B cell (primary cell): ENCODE measurements around the gene PDE4DIP. TPM values are rescaled to one million over a fixed set of nuclear protein-coding genes. Genes with fewer than 3 reads are reported as not detected.
"Not testable (repeated sequence)": the region's sequence is repeated elsewhere in the genome, so short reads cannot be mapped to it uniquely, and the experiment has no call there.

Source experiments
- ATAC-seq: fragments of 200-7000 bp; cut with Tn5 transposase; one replicate; pipeline ENCODE4 v1.10.0; 2021; ENCODE audit warnings: low read depth, mild to moderate bottlenecking, moderate number of reproducible peaks, moderate library complexity
- CTCF ChIA-PET: fragments of 350-600 bp; sonication (Branson Sonifier 250); formaldehyde crosslinking; loops from one replicate; lab custom pipeline; 2021; ENCODE audit warnings: antibody characterized with exemption, inconsistent platforms; lab: Charles Lee
- POLR2A ChIA-PET: fragments of 350-600 bp; sonication (Branson Sonifier 250); formaldehyde crosslinking; loops from one replicate; lab custom pipeline; 2021; ENCODE audit warnings: antibody characterized with exemption; lab: Charles Lee
- DNase-seq: peaks from one replicate; pipeline ENCODE4 v3.0.0; 2013
- H2AFZ ChIP-seq: 2 replicates; pipeline ENCODE4 v1.6.1; 2012; ENCODE audit warnings: mild to moderate bottlenecking, low read depth, low read length; ENCODE audit not compliant: insufficient read depth, poor library complexity, severe bottlenecking
- H3K27ac ChIP-seq, 2 donors: 1 replicate in 1 of 2; 2 replicates in 1 of 2; pipeline ENCODE4 v1.5.1; 2012 to 2013; ENCODE audit warnings: low read length in 2 of 2, mild to moderate bottlenecking in 2 of 2, moderate library complexity in 1 of 2
- H3K27me3 ChIP-seq, 4 experiments: fragments of 200-600 bp in 1 of 4; sonication (generic) in 1 of 4; replicated peaks in 1 of 4; 1 replicate in 2 of 4; 2 replicates in 2 of 4; pipeline versions ENCODE4 v1.6.1 to v1.7.0; 2013 to 2016; ENCODE audit warnings: low read length in 3 of 4, mild to moderate bottlenecking in 2 of 4, mixed read lengths in 1 of 4, moderate library complexity in 1 of 4; ENCODE audit not compliant: insufficient read depth in 4 of 4, control insufficient read depth in 3 of 4; ENCODE audit errors: control extremely low read depth in 1 of 4
- H3K36me3 ChIP-seq, 2 experiments: replicated peaks in 1 of 2; 1 replicate in 1 of 2; 2 replicates in 1 of 2; pipeline versions ENCODE4 v1.6.1 to v1.7.1; 2013; ENCODE audit warnings: low read length in 1 of 2; ENCODE audit not compliant: insufficient read depth in 2 of 2, control insufficient read depth in 1 of 2; ENCODE audit errors: control extremely low read depth in 1 of 2, extremely low read depth in 1 of 2
- H3K4me1 ChIP-seq, 2 donors: fragments of 200-600 bp in 1 of 2; sonication (generic) in 1 of 2; 1 replicate in 1 of 2; 2 replicates in 1 of 2; pipeline versions ENCODE4 v1.5.1 to v1.6.1; 2013 to 2017; ENCODE audit warnings: low read length in 2 of 2; ENCODE audit not compliant: control insufficient read depth in 2 of 2, insufficient read depth in 2 of 2
- H3K4me2 ChIP-seq: replicated peaks from 2 replicates; pipeline ENCODE3; 2012; ENCODE audit warnings: mild to moderate bottlenecking, low read depth, low read length; ENCODE audit not compliant: poor library complexity, severe bottlenecking
- H3K4me3 ChIP-seq, 5 experiments: fragments of 200-600 bp in 1 of 5; sonication (generic) in 1 of 5; 1 replicate in 3 of 5; 2 replicates in 2 of 5; pipeline versions ENCODE4 v1.5.1 to v1.7.0; 2011 to 2016; ENCODE audit warnings: low read length in 4 of 5, mild to moderate bottlenecking in 4 of 5, low read depth in 2 of 5, control low read depth in 1 of 5, moderate library complexity in 1 of 5; ENCODE audit not compliant: insufficient read depth in 1 of 5; ENCODE audit errors: control extremely low read depth in 1 of 5, extremely low read depth in 1 of 5
- H3K79me2 ChIP-seq: fragments of 200-600 bp; sonication (generic); one replicate; pipeline ENCODE4 v1.6.0; 2016; ENCODE audit warnings: low read length; ENCODE audit not compliant: control insufficient read depth, insufficient read depth
- H3K9ac ChIP-seq: fragments of 200-600 bp; sonication (generic); 2 replicates; pipeline ENCODE4 v1.6.1; 2017; ENCODE audit warnings: mild to moderate bottlenecking, low read length, moderate library complexity
- H3K9me3 ChIP-seq, 3 donors: one replicate each; pipeline versions ENCODE4 v1.6.1 to v1.7.1; 2013; ENCODE audit warnings: low read length in 2 of 3; ENCODE audit not compliant: control insufficient read depth in 2 of 3, insufficient read depth in 1 of 3; ENCODE audit errors: control extremely low read depth in 1 of 3
- H4K20me1 ChIP-seq: 2 replicates; pipeline ENCODE4 v1.6.0; 2012; ENCODE audit warnings: mild to moderate bottlenecking, low read length; ENCODE audit not compliant: insufficient read depth, control insufficient read depth, poor library complexity, severe bottlenecking
- H3K27ac Mint-ChIP-seq: one replicate; pipeline ENCODE4 v1.8.0; 2021; ENCODE audit warnings: mixed read lengths
- H3K27me3 Mint-ChIP-seq: one replicate; pipeline ENCODE4 v1.8.0; 2021; ENCODE audit warnings: mixed read lengths
- H3K4me1 Mint-ChIP-seq: one replicate; pipeline ENCODE4 v1.8.0; 2021; ENCODE audit warnings: mixed read lengths
- H3K4me3 Mint-ChIP-seq: one replicate; pipeline ENCODE4 v1.8.0; 2021; ENCODE audit warnings: mixed read lengths
- H3K9me3 Mint-ChIP-seq: one replicate; pipeline ENCODE4 v1.8.0; 2022; ENCODE audit warnings: mixed read lengths; ENCODE audit not compliant: insufficient read depth
- WGBS: methylation state at CpG from one replicate; pipeline ENCODE4 v1.1.5; 2013; ENCODE audit warnings: missing lambda C conversion rate; ENCODE audit not compliant: insufficient coverage; 5-methylcytosine and 5-hydroxymethylcytosine counted together
- intact Hi-C: fragments of 100-400 bp; cut with micrococcal nuclease; formaldehyde crosslinking; loops from one replicate; pipeline ENCODE4 v1.10.0; 2022
- polyA plus RNA-seq: library from polyadenylated mRNA; depleted of rRNA; stranded (reverse); fragments of >200 nt; gene quantifications from 2 replicates; pipeline ENCODE4 v1.2.3, GENCODE V29; 2012
- total RNA-seq, 2 donors: library from RNA; stranded (reverse); fragments of 120-200 nt in 1 of 2; gene quantifications; 1 replicate in 1 of 2; 2 replicates in 1 of 2; pipeline versions ENCODE4 v1.2.3 to v1.2.4, GENCODE V29; 2013 to 2022

Gene PDE4DIP
- total and polyA plus RNA-seq, 2 donors (not counting 1 experiment from before 2014, with no cell fraction given), result 18.4 to 63.9 TPM

DNA sequence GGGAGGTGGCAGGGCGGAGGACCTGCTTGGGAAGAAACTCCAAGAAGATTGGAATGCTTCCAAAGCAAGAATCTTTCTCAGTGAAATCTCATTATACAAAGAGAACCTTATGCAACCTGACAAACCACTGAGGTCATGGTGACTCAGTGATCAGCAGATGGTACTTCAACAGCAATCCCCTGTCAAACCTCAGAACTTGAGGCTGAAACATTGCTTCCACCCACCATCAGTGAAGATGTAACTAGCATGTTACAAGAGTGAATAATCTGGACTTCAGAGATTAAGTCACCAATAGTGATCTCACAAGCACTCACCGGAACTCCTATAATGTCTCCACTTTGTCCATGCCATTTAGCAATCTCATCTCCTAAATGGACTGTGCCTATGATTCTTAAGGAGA, 148.1 kb downstream of the PDE4DIP start:
- ATAC-seq, H3K27ac Mint-ChIP-seq, H3K27ac ChIP-seq, H3K4me2 ChIP-seq, H3K4me3 ChIP-seq, H3K27me3 ChIP-seq, CTCF ChIA-PET, H3K9ac ChIP-seq, H3K9me3 Mint-ChIP-seq, H3K4me3 Mint-ChIP-seq, H3K79me2 ChIP-seq, H2AFZ ChIP-seq, H3K4me1 ChIP-seq, DNase-seq, H4K20me1 ChIP-seq, H3K36me3 ChIP-seq, intact Hi-C loops, H3K9me3 ChIP-seq, H3K4me1 Mint-ChIP-seq, POLR2A ChIA-PET, H3K27me3 Mint-ChIP-seq: not testable (repeated sequence)
- no CpG with 5 or more reads among the region's 2 CpGs for WGBS

DNA sequence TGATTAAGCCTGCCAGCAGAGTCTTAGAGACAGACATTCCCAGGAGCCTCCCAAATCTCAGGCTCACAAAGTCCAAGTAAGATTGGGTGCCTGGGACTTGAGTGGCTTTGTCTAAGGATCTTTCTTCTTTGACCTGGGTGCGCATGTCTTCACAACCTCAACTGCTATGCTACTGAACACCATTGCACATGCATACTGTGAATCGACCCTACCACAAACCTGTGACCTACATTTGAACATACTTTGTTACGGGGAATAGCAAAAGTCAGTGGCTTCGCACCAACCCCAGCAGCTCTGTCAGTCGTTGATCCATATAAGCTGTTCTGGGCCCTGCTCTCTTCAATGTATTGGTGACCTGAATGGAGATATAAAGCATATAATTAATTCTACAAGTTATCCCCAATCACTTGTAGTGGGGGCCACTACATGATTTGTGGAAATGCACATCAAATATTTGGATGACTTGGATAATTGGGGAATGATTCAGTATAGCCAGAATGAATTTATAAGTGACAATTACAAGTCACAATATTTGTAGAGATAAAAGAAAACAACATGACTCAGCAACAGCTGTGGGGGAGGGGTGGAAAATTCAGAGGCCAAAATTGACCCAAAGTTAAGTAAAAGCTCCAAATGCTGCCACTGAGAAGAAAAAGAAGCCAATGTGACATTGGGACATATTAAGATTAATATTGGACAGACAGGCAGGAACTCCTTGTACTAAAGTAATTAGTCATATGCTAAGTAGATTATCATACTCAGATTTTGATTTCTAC, 152.4 kb downstream of the PDE4DIP start:
- H3K27me3 ChIP-seq, ATAC-seq, H3K4me2 ChIP-seq, H3K4me1 Mint-ChIP-seq, H3K27ac Mint-ChIP-seq, H3K36me3 ChIP-seq, H3K4me3 ChIP-seq, H3K4me3 Mint-ChIP-seq, H3K27me3 Mint-ChIP-seq, H4K20me1 ChIP-seq, H3K4me1 ChIP-seq, CTCF ChIA-PET, H3K9me3 ChIP-seq, intact Hi-C loops, DNase-seq, H2AFZ ChIP-seq, H3K27ac ChIP-seq, H3K9me3 Mint-ChIP-seq, POLR2A ChIA-PET, H3K9ac ChIP-seq, H3K79me2 ChIP-seq: not testable (repeated sequence)
- 83% methylated on average over 2 of the region's 5 CpGs for WGBS

GRCh38 chr1:148997405-148997804, 153.2 kb downstream of the PDE4DIP start:
- H3K27ac Mint-ChIP-seq, H3K4me1 ChIP-seq, POLR2A ChIA-PET, intact Hi-C loops, DNase-seq, H3K4me3 ChIP-seq, H3K27me3 ChIP-seq, H3K27me3 Mint-ChIP-seq, H3K4me2 ChIP-seq, H3K79me2 ChIP-seq, H4K20me1 ChIP-seq, H3K36me3 ChIP-seq, CTCF ChIA-PET, H3K9ac ChIP-seq, H3K4me1 Mint-ChIP-seq, H3K9me3 Mint-ChIP-seq, ATAC-seq, H3K27ac ChIP-seq, H3K9me3 ChIP-seq, H2AFZ ChIP-seq, H3K4me3 Mint-ChIP-seq: not testable (repeated sequence)
- no CpG with 5 or more reads among the region's 6 CpGs for WGBS

GRCh38 chr1:149002664-149003063, 158.4 kb downstream of the PDE4DIP start:
- H3K4me1 Mint-ChIP-seq, DNase-seq, H3K27ac Mint-ChIP-seq, H3K9me3 Mint-ChIP-seq, H2AFZ ChIP-seq, CTCF ChIA-PET, H3K4me1 ChIP-seq, H3K27ac ChIP-seq, POLR2A ChIA-PET, H3K36me3 ChIP-seq, H3K27me3 Mint-ChIP-seq, H3K27me3 ChIP-seq, H3K4me3 ChIP-seq, ATAC-seq, intact Hi-C loops, H3K9ac ChIP-seq, H4K20me1 ChIP-seq, H3K4me3 Mint-ChIP-seq, H3K79me2 ChIP-seq, H3K9me3 ChIP-seq, H3K4me2 ChIP-seq: not testable (repeated sequence)
- no CpG with 5 or more reads among the region's 8 CpGs for WGBS
